Activated T-cell treated with anti-CD3 and anti-CD28 coated beads, Interleukin-2, amount 50 U/mL, for 24 hours (primary cell): ENCODE measurements around the gene MNAT1.
A peak's percentile ranks its signal among the peaks of the same experiment; 100 is the strongest.
"Not testable (repeated sequence)": the region's sequence is repeated elsewhere in the genome, so short reads cannot be mapped to it uniquely, and the experiment has no call there.

Experiments
- DNase-seq: peaks from one replicate; pipeline ENCODE4 v3.0.0-alpha.2; 2020
- H3K27ac Mint-ChIP-seq: 2 replicates; pipeline ENCODE4 v1.8.0; 2020; ENCODE audit warnings: mild to moderate bottlenecking, mixed read lengths
- H3K27me3 Mint-ChIP-seq: 2 replicates; pipeline ENCODE4 v1.8.0; 2020; ENCODE audit warnings: mixed read lengths
- H3K36me3 Mint-ChIP-seq: 2 replicates; pipeline ENCODE4 v1.8.0; 2020; ENCODE audit warnings: low read depth, mixed read lengths
- H3K4me1 Mint-ChIP-seq: 2 replicates; pipeline ENCODE4 v1.8.0; 2020; ENCODE audit warnings: low read depth, mixed read lengths
- H3K4me3 Mint-ChIP-seq: 2 replicates; pipeline ENCODE4 v1.8.0; 2020; ENCODE audit warnings: mild to moderate bottlenecking, moderate library complexity, mixed read lengths
- H3K9me3 Mint-ChIP-seq: 2 replicates; pipeline ENCODE4 v1.8.0; 2020; ENCODE audit warnings: mixed read lengths

MNAT1 gene

GRCh38 chr14:60723116-60723906 lies 11.2 kb upstream of the MNAT1 start:
- Mint-ChIP-seq H3K9me3 (no peaks in the 10 kb centered on the region), H3K27me3 (peaks cover 78% of the 10 kb centered on the region), H3K4me3 (peak overlapping the region; percentile 82), H3K27ac (no peak overlapping the region), H3K36me3 (no peaks in the 10 kb centered on the region), H3K4me1 (peaks cover 20% of the 10 kb centered on the region)
- peak; percentile 62 for DNase-seq

- DNase-seq = peak; percentile 39
- no peak within 1 kb of the TSS for H3K27ac Mint-ChIP-seq
Observed at GRCh38 chr14:60723907-60724618, 10.5 kb upstream of the MNAT1 start, which contains the start of gene SIX4. Gene SIX4 (minus strand): TSS chr14:60724351. CDS start chr14:60724074, 277 bp downstream.

GRCh38 chr14:60731291-60731690 lies 3.3 kb upstream of the MNAT1 start:
- DNase-seq, H3K36me3 Mint-ChIP-seq, H3K9me3 Mint-ChIP-seq, H3K4me3 Mint-ChIP-seq, H3K27ac Mint-ChIP-seq: not testable (repeated sequence)
- peaks cover 45% of the 10 kb centered on the region for H3K27me3 Mint-ChIP-seq
- H3K4me1 Mint-ChIP-seq = peaks cover 16% of the 10 kb centered on the region

More at GRCh38 chr14:60723907-60724618, 10.5 kb upstream of the MNAT1 start, which contains the start of gene SIX4:
- no peaks in the 10 kb centered on the region for H3K9me3 Mint-ChIP-seq
- peaks cover 77% of the 10 kb centered on the region for H3K27me3 Mint-ChIP-seq
- H3K4me3 Mint-ChIP-seq = peak within 1 kb of the TSS; percentile 82
- peaks cover 20% of the 10 kb centered on the region for H3K4me1 Mint-ChIP-seq
- no peaks in the 10 kb centered on the region for H3K36me3 Mint-ChIP-seq

GRCh38 chr14:60732840-60733483 lies 1.6 kb upstream of the MNAT1 start:
- Mint-ChIP-seq H3K4me1 (peaks cover 19% of the 10 kb centered on the region), H3K9me3 (no peaks in the 10 kb centered on the region), H3K27ac (no peak overlapping the region), H3K4me3 (no peak overlapping the region), H3K27me3 (peaks cover 31% of the 10 kb centered on the region), H3K36me3 (peaks cover 8% of the 10 kb centered on the region)
- DNase-seq = no peak

- Mint-ChIP-seq H3K4me3 (peak overlapping the region; percentile 93), H3K27me3 (peaks cover 7% of the 10 kb centered on the region), H3K9me3 (no peaks in the 10 kb centered on the region), H3K36me3 (peaks cover 8% of the 10 kb centered on the region), H3K4me1 (peaks cover 22% of the 10 kb centered on the region), H3K27ac (peak overlapping the region; percentile 22)
- no peak for DNase-seq
Observed at GRCh38 chr14:60735416-60735815, 855 bp downstream of the MNAT1 start.

- peak overlapping the region; percentile 45 for H3K4me3 Mint-ChIP-seq
- H3K27me3 Mint-ChIP-seq = no peaks in the 10 kb centered on the region
- peaks cover 22% of the 10 kb centered on the region for H3K4me1 Mint-ChIP-seq
- no peak for DNase-seq
- peaks cover 8% of the 10 kb centered on the region for H3K36me3 Mint-ChIP-seq
- H3K27ac Mint-ChIP-seq = no peak overlapping the region
- no peaks in the 10 kb centered on the region for H3K9me3 Mint-ChIP-seq
Observed at GRCh38 chr14:60736494-60736893, 1.9 kb downstream of the MNAT1 start.

GRCh38 chr14:60738843-60739508 lies 4.4 kb downstream of the MNAT1 start:
- peaks cover 31% of the 10 kb centered on the region for H3K4me1 Mint-ChIP-seq
- no peak for DNase-seq
- no peaks in the 10 kb centered on the region for H3K27me3 Mint-ChIP-seq
- H3K27ac Mint-ChIP-seq = no peak overlapping the region
- peaks cover 23% of the 10 kb centered on the region for H3K36me3 Mint-ChIP-seq
- peaks cover 9% of the 10 kb centered on the region for H3K9me3 Mint-ChIP-seq
- H3K4me3 Mint-ChIP-seq = no peak overlapping the region

GRCh38 chr14:60744566-60744965 lies 10.0 kb downstream of the MNAT1 start:
- Mint-ChIP-seq H3K27ac (no peak overlapping the region), H3K36me3 (peaks cover 15% of the 10 kb centered on the region), H3K4me3 (no peak overlapping the region), H3K9me3 (peaks cover 9% of the 10 kb centered on the region), H3K27me3 (no peaks in the 10 kb centered on the region), H3K4me1 (peaks cover 12% of the 10 kb centered on the region)
- no peak for DNase-seq

GRCh38 chr14:60753264-60754119 lies 18.9 kb downstream of the MNAT1 start:
- Mint-ChIP-seq H3K4me3 (peak overlapping the region; percentile 32), H3K4me1 (peaks cover 47% of the 10 kb centered on the region), H3K36me3 (peaks cover 3% of the 10 kb centered on the region), H3K27ac (peak overlapping the region; percentile 84), H3K27me3 (peaks cover 7% of the 10 kb centered on the region), H3K9me3 (no peaks in the 10 kb centered on the region)
- DNase-seq = no peak

GRCh38 chr14:60756847-60757246 lies 22.3 kb downstream of the MNAT1 start:
- no peak for DNase-seq
- Mint-ChIP-seq H3K36me3 (peaks cover 4% of the 10 kb centered on the region), H3K9me3 (no peaks in the 10 kb centered on the region), H3K4me3 (no peak overlapping the region), H3K27ac (no peak overlapping the region), H3K4me1 (peaks cover 55% of the 10 kb centered on the region), H3K27me3 (peaks cover 7% of the 10 kb centered on the region)

- Mint-ChIP-seq H3K4me1 (peaks cover 51% of the 10 kb centered on the region), H3K36me3 (peaks cover 4% of the 10 kb centered on the region), H3K9me3 (no peaks in the 10 kb centered on the region), H3K27ac (no peak overlapping the region), H3K27me3 (peaks cover 7% of the 10 kb centered on the region), H3K4me3 (no peak overlapping the region)
- no peak for DNase-seq
Observed at GRCh38 chr14:60757567-60758002, 23.0 kb downstream of the MNAT1 start.

GRCh38 chr14:60758885-60759284 lies 24.3 kb downstream of the MNAT1 start:
- Mint-ChIP-seq H3K27ac (no peak overlapping the region), H3K4me1 (peaks cover 41% of the 10 kb centered on the region), H3K27me3 (peaks cover 7% of the 10 kb centered on the region), H3K4me3 (no peak overlapping the region), H3K9me3 (no peaks in the 10 kb centered on the region), H3K36me3 (peaks cover 4% of the 10 kb centered on the region)
- DNase-seq = no peak

- DNase-seq = no peak
- no peaks in the 10 kb centered on the region for H3K9me3 Mint-ChIP-seq
- H3K4me3 Mint-ChIP-seq = no peak overlapping the region
- H3K27me3 Mint-ChIP-seq = peaks cover 7% of the 10 kb centered on the region
- H3K4me1 Mint-ChIP-seq = peaks cover 35% of the 10 kb centered on the region
- peaks cover 4% of the 10 kb centered on the region for H3K36me3 Mint-ChIP-seq
- no peak overlapping the region for H3K27ac Mint-ChIP-seq
Observed at GRCh38 chr14:60760209-60760608, 25.6 kb downstream of the MNAT1 start.
